GM18511 (cell line): ENCODE data around the gene EPC2.
"Not testable (repeated sequence)": the region's sequence is repeated elsewhere in the genome, so short reads cannot be mapped to it uniquely, and the experiment has no call there.

ENCODE experiments used
- ATAC-seq: cut with Tn5 transposase; IDR thresholded peaks from one replicate; pipeline ENCODE4 v1.9.1; 2021; ENCODE audit warnings: mild to moderate bottlenecking, moderate library complexity; ENCODE audit not compliant: unreplicated experiment

The EPC2 gene

GRCh38 chr2:148674063-148675020 is 29.8 kb downstream of the EPC2 start:
- no peak for ATAC-seq

GRCh38 chr2:148675708-148676107 is 31.2 kb downstream of the EPC2 start:
- no peak for ATAC-seq

GRCh38 chr2:148678302-148679179 is 34.0 kb downstream of the EPC2 start:
- ATAC-seq = not testable (repeated sequence)

GRCh38 chr2:148680462-148680861 is 35.9 kb downstream of the EPC2 start:
- no peak for ATAC-seq

- no peak for ATAC-seq
Observed at GRCh38 chr2:148681443-148681842, 36.9 kb downstream of the EPC2 start.

GRCh38 chr2:148681862-148682261 is 37.3 kb downstream of the EPC2 start:
- ATAC-seq = not testable (repeated sequence)

- ATAC-seq = no peak
Observed at GRCh38 chr2:148684507-148684906, 40.0 kb downstream of the EPC2 start.

GRCh38 chr2:148687543-148687942 is 43.0 kb downstream of the EPC2 start:
- no peak for ATAC-seq

- not testable (repeated sequence) for ATAC-seq
Observed at GRCh38 chr2:148688011-148688410, 43.5 kb downstream of the EPC2 start.

GRCh38 chr2:148696985-148697384 is 52.4 kb downstream of the EPC2 start:
- ATAC-seq = no peak

GRCh38 chr2:148699830-148700229 is 55.3 kb downstream of the EPC2 start:
- no peak for ATAC-seq

- ATAC-seq = no peak
Observed at GRCh38 chr2:148701039-148701438, 56.5 kb downstream of the EPC2 start.

- no peak for ATAC-seq
Observed at GRCh38 chr2:148701877-148702276, 57.3 kb downstream of the EPC2 start.

GRCh38 chr2:148702475-148702874 is 57.9 kb downstream of the EPC2 start:
- ATAC-seq = no peak

GRCh38 chr2:148704247-148704646 is 59.7 kb downstream of the EPC2 start:
- no peak for ATAC-seq

GRCh38 chr2:148716378-148716920 is 71.9 kb downstream of the EPC2 start:
- no peak for ATAC-seq

- no peak for ATAC-seq
Observed at GRCh38 chr2:148718039-148718438, 73.5 kb downstream of the EPC2 start.

GRCh38 chr2:148719195-148719749 is 74.7 kb downstream of the EPC2 start:
- ATAC-seq = no peak

GRCh38 chr2:148719941-148720436 is 75.4 kb downstream of the EPC2 start:
- no peak for ATAC-seq

- ATAC-seq = no peak
Observed at GRCh38 chr2:148720501-148721001, 76.0 kb downstream of the EPC2 start.

- ATAC-seq = no peak
Observed at GRCh38 chr2:148721520-148721931, 77.0 kb downstream of the EPC2 start.
